Stomach (tissue), 4 donors: Measurements from ENCODE around the gene CSF3.

Source experiments
- POLR2A ChIP-seq, 4 donors: fragments of 450-650 bp; IDR thresholded peaks; one replicate each; pipeline ENCODE4 v1.6.1; 2016; ENCODE audit warnings: antibody characterized with exemption in 4 of 4, control low read depth in 2 of 4, mild to moderate bottlenecking in 1 of 4, moderate library complexity in 1 of 4
- POLR2AphosphoS5 ChIP-seq, 3 donors: sonication (generic); formaldehyde crosslinking; IDR thresholded peaks; one replicate each; pipeline ENCODE4 v1.6.1; 2016; ENCODE audit warnings: antibody characterized with exemption in 3 of 3
- TF ChIP-seq, protein P1 (sequence below), 7 experiments: fragments of 450-650 bp in 4 of 7; fragments of 200-600 bp in 3 of 7; sonication (generic) in 3 of 7; IDR thresholded peaks; one replicate each; pipeline ENCODE4 v1.5.1; 2016 to 2019; ENCODE audit warnings: antibody characterized with exemption in 7 of 7, control low read depth in 2 of 7, mild to moderate bottlenecking in 1 of 7

DNA sequence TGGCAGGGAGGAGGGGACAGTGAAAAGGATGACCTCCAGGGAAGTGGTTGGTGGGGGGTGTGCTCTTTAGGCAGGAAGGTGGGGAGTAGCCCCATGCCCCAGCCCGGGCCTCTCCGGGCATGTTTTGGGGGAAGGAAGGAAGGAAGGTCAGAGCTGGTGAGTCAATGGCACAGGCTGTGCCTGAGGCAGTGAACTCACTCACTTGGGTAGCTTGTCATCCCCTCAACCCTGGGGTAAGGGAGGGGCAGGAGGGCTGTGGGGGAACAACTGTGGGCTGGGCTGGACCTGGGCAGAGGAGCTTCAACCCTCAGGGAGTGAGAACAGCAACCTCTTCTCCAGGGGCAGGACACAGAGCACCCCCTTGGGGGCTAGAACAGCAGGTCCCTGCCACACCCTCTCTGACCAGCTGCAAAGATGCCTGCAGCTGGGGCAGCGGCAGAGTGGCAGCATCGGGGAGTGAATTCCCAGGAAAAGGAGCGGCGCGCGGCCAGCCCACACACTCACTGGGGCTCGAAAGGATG lies 6.3 kb downstream of the CSF3 start:
- TF ChIP-seq POLR2AphosphoS5 (IDR thresholded peaks at IDR 0.05) = no peak
- TF ChIP-seq, protein P1, sequence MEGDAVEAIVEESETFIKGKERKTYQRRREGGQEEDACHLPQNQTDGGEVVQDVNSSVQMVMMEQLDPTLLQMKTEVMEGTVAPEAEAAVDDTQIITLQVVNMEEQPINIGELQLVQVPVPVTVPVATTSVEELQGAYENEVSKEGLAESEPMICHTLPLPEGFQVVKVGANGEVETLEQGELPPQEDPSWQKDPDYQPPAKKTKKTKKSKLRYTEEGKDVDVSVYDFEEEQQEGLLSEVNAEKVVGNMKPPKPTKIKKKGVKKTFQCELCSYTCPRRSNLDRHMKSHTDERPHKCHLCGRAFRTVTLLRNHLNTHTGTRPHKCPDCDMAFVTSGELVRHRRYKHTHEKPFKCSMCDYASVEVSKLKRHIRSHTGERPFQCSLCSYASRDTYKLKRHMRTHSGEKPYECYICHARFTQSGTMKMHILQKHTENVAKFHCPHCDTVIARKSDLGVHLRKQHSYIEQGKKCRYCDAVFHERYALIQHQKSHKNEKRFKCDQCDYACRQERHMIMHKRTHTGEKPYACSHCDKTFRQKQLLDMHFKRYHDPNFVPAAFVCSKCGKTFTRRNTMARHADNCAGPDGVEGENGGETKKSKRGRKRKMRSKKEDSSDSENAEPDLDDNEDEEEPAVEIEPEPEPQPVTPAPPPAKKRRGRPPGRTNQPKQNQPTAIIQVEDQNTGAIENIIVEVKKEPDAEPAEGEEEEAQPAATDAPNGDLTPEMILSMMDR (IDR thresholded peaks at IDR 0.05) = no peak
- no peak for TF ChIP-seq POLR2A (IDR thresholded peaks at IDR 0.05)
